Measurements from ENCODE around the gene SMYD4. TPM values are rescaled to one million over a fixed set of nuclear protein-coding genes. Genes with fewer than 3 reads are reported as not detected.
A peak's percentile ranks its signal among the peaks of the same experiment; 100 is the strongest.

SMYD4 gene, protein sequence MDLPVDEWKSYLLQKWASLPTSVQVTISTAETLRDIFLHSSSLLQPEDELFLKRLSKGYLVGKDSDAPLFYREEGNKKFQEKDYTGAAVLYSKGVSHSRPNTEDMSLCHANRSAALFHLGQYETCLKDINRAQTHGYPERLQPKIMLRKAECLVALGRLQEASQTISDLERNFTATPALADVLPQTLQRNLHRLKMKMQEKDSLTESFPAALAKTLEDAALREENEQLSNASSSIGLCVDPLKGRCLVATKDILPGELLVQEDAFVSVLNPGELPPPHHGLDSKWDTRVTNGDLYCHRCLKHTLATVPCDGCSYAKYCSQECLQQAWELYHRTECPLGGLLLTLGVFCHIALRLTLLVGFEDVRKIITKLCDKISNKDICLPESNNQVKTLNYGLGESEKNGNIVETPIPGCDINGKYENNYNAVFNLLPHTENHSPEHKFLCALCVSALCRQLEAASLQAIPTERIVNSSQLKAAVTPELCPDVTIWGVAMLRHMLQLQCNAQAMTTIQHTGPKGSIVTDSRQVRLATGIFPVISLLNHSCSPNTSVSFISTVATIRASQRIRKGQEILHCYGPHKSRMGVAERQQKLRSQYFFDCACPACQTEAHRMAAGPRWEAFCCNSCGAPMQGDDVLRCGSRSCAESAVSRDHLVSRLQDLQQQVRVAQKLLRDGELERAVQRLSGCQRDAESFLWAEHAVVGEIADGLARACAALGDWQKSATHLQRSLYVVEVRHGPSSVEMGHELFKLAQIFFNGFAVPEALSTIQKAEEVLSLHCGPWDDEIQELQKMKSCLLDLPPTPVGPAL
- total RNA-seq = 10 to 100 TPM; 13.6 to 14.7 TPM

GRCh38 chr17:1829592-1830257 lies at the start of gene SMYD4, which contains the start of gene RPA1:
TSS of gene SMYD4 (minus strand) at chr17:1829902. CDS start at chr17:1827994, 1,908 bp downstream.
TSS of gene RPA1 (plus strand) at chr17:1830005. CDS start at chr17:1830094, 89 bp downstream.
- H3K36me3 ChIP-seq = no peaks in the 10 kb centered on the region
- under 1% methylated on average over 54 of the region's 83 CpGs for WGBS
- intact Hi-C loops (cut with DNase I) = loop anchor here (5.0 kb wide), 1 partner anchor 42 kb away; no protein-coding TSS in a partner anchor
- DNase-seq (ENCODE audit: low spot score) = peak; percentile 82
- H3K27ac ChIP-seq = peak within 1 kb of the TSS; percentile 86 to 90
- TF ChIP-seq CTCF (IDR thresholded peaks at IDR 0.05) (peak in 1 of 4 experiments; percentile 28), POLR2AphosphoS5 (IDR thresholded peaks at IDR 0.05) (peak; percentile 20), POLR2A (IDR thresholded peaks at IDR 0.05) (peak; percentile 84)
- peak within 1 kb of the TSS; percentile 78 to 93 for H3K4me3 ChIP-seq
- H3K9me3 ChIP-seq = no peaks in the 10 kb centered on the region
- H3K4me1 ChIP-seq (replicated peaks) = peaks cover 4% of the 10 kb centered on the region
- no peaks in the 10 kb centered on the region for H3K27me3 ChIP-seq (replicated peaks; ENCODE audit: insufficient read depth)

- TF ChIP-seq POLR2AphosphoS5 (IDR thresholded peaks at IDR 0.05) (no peak), POLR2A (IDR thresholded peaks at IDR 0.05) (no peak)
- no peaks in the 10 kb centered on the region for H3K27me3 ChIP-seq (replicated peaks; ENCODE audit: insufficient read depth)
- H3K27ac ChIP-seq = no peak overlapping the region
- DNase-seq (ENCODE audit: low spot score) = no peak
- 88% methylated on average over 17 of the region's 17 CpGs for WGBS
- no peaks in the 10 kb centered on the region for H3K4me1 ChIP-seq (replicated peaks)
- peaks cover 5 to 26% of the 10 kb centered on the region in 2 donors for H3K36me3 ChIP-seq
- no peak overlapping the region for H3K4me3 ChIP-seq
- no peaks in the 10 kb centered on the region for H3K9me3 ChIP-seq
- intact Hi-C loops (cut with DNase I) = no loop called here
Measured at GRCh38 chr17:1878419-1879121, 48.9 kb upstream of the SMYD4 start.

DNA sequence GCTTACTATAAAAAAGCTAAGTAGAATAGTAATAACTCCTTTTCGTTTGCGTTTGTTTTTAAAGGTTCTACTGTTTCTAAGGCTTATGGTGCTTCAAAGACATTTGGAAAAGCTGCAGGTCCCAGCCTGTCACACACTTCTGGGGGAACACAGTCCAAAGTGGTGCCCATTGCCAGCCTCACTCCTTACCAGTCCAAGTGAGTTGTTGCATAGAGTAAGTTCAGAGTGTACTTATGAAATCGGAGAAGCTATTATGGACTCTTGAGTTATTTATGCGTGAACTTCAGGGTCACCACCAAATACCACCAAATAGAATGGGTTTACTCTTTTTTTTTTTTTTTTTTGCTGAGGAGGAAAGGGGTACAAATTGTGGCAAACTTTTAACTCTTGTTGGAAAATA lies 45.9 kb upstream of the SMYD4 start:
- no peak overlapping the region for H3K4me3 ChIP-seq
- WGBS = 57% methylated on average over 4 of the region's 4 CpGs
- TF ChIP-seq POLR2A (IDR thresholded peaks at IDR 0.05) (no peak), POLR2AphosphoS5 (IDR thresholded peaks at IDR 0.05) (no peak), CTCF (IDR thresholded peaks at IDR 0.05) (no peak)
- no peak for DNase-seq (ENCODE audit: low spot score)
- H3K4me1 ChIP-seq (replicated peaks) = no peaks in the 10 kb centered on the region
- intact Hi-C loops (cut with DNase I) = no loop called here
- no peaks in the 10 kb centered on the region for H3K9me3 ChIP-seq
- H3K36me3 ChIP-seq = peaks cover 4 to 24% of the 10 kb centered on the region in 2 donors
- no peak overlapping the region for H3K27ac ChIP-seq
- H3K27me3 ChIP-seq (replicated peaks; ENCODE audit: insufficient read depth) = no peaks in the 10 kb centered on the region

DNA sequence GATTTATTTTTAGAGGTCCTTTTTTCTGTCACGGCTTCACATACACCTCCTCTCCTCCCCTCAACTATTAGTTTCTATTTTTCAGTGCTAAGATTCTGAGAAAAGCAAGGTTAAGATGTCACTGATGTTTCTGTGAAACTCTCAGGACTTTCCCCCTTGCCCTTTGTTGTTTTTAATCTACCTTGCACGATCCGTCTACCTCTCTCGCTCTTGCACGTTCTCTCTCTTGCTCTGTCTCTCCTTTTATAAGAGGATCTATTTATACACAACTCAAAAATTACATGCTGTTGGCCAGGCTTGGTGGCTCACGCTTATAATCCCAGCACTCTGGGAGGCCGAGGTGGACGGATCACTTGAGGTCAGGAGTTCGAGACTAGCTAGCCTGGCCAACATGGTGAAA lies 43.7 kb upstream of the SMYD4 start:
- no peak overlapping the region for H3K27ac ChIP-seq
- H3K4me1 ChIP-seq (replicated peaks) = no peaks in the 10 kb centered on the region
- H3K36me3 ChIP-seq = peaks cover 0 to 13% of the 10 kb centered on the region in 2 donors
- H3K9me3 ChIP-seq = no peaks in the 10 kb centered on the region
- DNase-seq (ENCODE audit: low spot score) = no peak
- WGBS = 85% methylated on average over 9 of the region's 9 CpGs
- intact Hi-C loops (cut with DNase I) = no loop called here
- TF ChIP-seq POLR2A (IDR thresholded peaks at IDR 0.05) (no peak), CTCF (IDR thresholded peaks at IDR 0.05) (no peak), POLR2AphosphoS5 (IDR thresholded peaks at IDR 0.05) (no peak)
- H3K4me3 ChIP-seq = no peak overlapping the region
- no peaks in the 10 kb centered on the region for H3K27me3 ChIP-seq (replicated peaks; ENCODE audit: insufficient read depth)

All from prostate gland (tissue), 2 donors.